NCI-H82 (cell line): ENCODE data around the gene MED29.

ENCODE experiments used
- DNase-seq: peaks from one replicate; lab custom pipeline; 2025; lab: John Stamatoyannopoulos, UW

The MED29 gene

DNA sequence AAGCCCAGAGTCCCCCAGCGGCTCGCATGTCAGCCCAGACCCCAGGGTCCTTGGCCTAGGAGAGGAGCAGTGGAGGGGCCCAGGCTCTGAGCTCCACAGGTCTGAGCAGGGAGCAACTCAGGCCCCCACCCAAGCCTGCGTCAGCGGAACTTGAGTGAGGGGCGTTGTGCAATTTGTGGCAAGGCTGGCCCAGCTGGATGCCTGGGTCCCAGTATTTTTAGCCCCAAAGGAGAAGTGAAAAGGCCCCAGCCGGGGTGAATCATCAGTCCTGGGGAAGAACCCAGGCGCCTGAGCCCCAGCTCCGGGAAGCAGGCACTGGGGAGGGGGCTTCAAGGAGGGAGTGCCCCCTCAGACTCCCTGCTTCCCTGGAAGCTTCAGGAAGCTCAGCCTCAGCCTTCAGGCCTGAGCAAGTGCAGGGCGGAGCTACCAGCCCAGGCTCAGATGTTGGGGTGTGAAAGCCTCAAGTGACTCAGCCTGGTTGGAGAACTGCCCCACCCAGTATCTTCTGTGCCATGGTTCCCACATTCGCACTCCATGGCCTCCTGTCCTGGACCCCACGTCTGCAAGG is 7.2 kb downstream of the MED29 start:
- DNase-seq: no peak

DNA sequence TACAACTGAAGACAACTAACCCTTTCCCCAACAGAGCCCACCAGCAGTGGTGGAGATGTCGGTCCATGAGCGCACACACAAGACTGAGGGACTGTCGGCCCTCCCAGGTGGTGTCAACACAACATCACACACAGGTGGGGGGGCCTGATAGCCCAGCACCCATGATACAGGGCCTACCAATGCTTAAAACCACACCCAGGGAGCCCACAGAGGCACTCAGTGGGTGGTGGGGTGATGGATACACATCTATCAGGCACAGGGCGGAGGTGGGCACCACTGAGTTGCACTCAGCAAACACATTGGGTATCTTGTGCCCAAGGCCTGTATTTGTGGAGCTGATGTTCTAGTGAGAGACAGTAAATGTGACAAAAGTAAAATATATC is 8.5 kb downstream of the MED29 start:
- no peak for DNase-seq

DNA sequence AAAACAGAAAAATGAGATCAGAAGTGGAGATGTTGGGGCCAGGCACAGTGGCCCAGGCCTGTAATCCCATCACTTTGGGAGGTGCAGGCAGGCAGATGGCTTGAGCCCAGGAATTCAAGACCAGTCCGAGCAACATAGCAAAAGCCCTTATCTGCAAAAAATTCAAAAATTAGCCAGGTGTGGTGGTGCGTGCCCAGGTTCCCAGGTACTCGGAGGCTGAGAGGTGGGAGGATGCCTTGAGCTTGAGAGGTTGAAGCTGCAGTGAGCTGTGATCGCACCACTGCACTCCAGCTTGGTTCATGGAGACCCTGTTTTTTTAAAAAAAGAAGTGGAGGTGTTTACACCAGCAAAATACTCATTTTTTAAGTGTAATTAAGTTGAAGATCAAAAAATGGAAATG is 8.9 kb downstream of the MED29 start:
- no peak for DNase-seq

DNA sequence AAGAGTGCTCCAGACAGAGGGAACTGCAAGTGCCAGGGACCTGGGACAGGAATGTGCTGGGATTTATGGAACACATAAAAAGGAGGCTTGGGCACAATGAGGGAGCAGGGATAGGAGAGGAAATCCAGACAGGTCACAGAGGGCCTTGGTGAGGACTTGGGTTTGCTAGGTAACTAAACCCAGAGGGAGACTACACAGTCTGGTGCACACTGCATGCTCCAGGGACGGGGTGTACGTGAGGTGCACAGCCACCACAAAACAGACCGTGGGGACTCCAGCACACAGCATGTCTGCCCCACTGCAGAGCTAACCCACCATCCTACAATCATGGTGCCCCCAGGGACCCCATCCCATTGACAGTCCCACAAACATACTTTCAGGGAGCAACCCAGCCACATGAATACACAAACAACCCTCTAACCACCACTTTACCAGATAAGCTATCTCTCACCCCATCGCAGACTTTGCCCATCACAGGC is 9.9 kb downstream of the MED29 start:
- DNase-seq: no peak

DNA sequence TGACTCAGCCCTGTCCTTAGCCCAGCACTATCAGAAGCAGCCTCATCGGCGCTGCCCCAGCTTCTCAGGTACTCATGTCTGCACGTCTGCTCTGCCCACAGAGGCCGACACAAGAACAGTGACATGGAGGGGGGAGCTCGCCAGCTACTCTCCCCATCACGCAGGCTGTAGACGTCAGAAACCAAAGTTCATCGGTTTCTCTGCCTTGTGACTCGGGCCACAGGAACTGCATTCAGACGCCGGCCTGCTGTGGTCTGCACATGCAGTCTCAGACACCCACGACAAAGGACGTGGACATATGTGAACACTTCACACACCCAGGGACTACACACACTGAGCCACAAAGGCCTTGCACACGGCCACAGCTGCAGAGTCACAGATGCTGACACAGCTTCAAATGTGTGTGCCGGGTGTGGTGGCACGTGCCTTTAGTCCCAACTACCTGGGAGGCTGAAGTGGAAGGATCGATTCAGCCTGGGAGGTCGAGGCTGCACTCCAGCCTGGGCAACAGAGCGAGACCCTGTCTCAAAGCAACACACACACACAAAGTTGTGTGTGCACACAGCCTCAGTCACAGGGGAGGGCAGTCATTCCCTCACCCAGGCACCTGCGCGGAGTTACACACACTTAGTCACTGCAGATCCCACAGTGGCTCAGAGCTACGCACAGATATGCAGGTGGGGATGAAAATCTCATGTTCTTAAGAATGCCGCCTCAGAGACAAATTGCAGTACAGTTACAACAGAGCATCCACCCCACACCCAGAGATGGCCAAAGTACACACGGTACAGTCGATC is 10.6 kb downstream of the MED29 start:
- DNase-seq: no peak

DNA sequence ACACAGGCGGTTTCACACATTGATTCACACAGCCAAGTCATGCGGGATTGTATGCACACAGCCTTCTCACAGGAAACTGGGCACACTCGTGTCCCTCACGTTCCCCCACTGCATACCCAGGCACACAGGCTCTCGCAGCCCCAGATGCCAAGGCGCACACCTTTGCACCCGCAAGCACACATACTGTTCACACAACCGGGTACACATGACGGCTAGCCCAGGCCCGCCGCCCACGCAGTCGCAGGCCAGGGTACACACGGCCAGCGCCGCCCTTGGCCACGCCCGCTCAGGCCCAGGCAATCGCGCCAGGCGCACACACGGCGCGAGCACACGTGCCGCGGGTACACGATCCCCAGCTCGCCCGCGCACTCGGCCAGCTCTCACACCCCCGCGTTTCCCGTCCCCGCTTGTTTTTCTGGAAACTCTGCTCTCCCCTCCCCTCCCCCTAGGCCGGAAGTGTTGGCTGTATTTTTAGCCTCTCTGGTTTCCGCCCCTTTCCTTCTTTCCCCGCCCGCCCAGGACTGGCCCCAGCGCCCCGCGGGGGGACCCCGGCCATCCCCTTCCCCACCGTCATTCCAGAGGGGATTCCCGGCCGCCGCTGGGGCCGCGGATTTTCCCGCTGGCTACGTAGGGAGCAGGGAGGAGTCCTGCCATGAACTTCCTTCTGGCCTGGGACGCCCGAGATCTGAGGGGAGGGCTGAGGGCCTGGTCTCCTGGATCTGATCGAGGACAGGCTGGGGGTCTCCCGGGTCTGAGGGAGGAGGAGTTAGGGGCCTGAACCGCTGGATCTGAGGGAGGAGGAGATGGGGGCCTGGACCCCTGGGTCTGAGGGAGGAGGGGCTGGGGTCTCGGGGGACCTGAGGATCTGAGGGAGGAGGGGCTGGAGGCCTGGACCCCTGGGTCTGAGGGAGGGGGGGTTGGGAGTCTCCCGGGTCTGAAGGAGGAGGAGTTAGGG is 11.4 kb downstream of the MED29 start:
- DNase-seq: peak; percentile 82

DNA sequence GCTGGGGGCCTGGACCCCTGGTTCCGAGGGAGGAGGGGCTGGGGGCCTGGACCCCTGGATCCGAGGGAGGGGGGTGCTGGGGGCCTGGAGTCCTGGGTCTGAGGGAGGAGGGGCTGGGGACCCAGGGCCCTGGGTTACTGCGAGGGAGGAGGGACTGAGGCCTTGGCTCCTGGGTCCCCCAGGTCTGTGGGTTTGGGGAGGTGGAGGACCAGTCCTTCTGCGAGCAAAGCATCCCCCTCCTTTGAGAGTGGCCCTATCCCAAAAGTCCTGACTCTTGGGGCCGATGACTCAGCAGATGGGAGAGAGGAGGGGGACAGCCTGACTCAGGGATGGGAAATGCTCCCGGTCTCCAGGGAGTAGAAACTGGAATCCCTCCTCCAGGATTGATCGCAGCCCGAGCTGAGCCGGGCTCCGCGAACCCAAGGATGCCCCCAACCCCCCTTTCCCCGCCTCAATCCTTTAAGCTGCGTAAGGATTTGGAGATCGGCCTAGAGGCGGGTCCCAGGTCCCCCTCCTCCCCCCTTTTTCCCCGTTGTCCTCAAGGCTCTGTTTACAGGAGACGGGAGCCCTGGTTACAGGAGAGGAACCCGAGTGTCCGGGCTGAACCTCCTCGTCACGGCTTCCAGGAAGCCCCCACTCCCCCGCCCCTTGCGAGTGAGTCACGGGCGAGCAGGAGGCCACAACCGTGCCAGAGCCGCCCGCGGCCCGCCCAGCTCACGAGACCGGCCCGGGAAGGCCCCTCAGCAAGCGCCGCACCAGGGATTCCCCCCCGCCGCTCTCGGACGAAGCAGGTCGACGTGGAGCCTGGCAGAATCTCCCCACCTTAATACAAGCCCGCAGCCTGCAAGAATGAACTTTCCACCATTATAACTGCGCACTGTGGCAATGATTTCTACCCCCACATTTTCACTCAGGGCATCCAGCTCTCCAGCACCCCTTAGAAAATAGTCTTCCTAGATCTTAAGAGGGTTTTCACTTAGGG is 12.4 kb downstream of the MED29 start:
- peak; percentile 99 for DNase-seq

DNA sequence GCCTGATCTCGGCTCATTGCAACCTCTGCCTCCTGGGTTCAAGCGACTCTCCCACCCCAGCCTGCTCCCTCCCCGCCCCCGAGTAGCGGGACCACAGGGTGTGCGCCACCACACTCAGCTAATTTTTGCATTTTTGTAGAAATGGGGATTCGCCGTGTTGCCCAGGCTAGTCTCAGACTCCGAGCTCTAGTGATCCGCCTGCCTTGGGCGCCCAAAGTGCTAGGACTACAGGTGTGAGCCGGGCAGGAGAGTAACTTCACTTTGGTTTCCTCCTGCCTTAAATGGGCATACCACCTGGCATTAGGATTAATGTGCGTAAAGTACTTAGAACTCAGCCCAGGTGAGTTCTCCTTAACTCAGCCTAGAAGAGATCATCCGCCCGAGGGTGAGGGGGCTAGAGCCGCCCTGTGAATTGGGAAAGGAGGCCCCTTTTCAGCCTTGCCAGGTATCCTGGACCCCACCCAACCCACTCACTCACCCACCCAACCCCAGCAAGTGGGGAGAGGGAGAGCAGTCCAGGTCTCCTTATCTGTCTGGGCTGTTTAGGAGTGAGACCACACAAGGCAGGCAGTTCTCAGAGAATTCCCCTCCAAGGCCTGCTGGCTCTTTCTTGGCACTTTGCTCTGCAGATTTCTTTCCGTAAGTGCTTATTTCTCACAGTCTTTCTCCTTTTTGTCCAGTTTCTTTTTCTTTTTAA is 14.2 kb downstream of the MED29 start:
- no peak for DNase-seq

DNA sequence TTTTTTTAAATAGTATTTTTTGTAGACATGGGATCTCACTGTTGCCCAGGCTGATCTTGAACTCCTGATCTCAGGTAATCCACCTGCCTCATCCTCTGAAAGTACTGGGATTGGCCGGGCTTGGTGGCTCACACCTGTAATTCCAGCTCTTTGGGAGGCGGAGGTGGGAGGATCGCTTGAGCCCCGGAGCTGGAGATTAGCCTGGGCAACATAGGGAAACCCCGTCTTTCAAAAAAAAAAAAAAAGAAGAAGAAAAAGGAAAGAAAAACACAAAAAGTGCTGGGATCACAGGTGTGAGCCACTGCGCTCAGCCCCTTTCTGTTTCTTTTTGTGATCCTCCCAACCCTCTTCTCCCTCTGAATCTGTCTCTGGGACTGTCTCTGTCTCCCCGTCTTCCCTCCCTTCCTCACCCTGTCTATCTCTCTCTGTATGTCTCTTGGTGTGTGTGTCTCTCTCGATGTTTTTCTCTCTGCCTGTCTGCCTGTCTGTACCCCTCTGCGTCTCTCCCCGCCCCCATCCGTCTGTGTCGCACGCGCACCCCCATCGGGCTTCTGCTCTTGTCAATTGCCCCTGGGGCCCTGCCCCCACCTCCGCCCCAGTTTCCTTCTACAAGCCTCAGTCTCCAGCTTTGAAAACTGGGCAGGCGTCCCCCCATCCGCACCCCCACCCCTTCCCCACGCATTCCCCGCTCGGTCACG is 14.9 kb downstream of the MED29 start:
- peak; percentile 66 for DNase-seq

DNA sequence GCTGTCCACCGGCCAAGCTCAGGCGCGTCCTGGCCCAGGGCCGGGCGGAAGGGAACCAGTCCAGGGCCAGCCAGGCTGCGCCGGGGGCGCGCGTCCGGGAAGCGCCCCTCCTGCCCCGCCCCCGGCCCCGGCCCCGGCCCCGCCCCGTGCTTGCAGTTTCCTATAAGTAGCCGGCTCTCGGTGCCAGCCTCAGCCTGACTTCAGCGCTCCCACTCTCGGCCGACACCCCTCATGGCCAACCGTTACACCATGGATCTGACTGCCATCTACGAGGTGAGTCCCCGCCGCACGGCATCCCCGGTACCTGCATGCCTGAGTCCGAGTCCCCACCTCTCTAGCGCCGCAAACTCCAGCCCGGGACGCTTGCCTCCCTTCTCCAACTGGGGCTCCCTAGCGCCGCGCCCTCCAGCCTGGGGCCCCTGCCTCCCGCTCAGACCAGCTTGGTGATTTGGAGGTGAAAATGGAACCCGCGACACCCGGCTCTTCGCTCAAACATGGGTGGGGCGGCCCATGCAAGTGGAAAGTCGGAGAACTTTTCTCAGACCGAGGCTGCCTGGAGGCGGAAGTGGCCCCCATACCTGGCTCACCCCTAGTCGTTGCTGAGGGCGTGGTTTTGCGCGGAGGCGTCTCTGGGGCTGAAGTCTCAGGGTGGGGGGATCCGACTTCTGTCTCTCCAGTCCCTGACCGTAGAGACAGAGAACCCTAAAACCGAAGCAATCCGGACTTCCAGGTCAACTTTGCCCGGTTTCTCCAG is 15.7 kb downstream of the MED29 start, which contains the start of gene ZFP36:
Gene ZFP36 (plus strand): TSS at position 192 of the 754 bp plus-strand sequence. CDS start 58 bp downstream, at position 250.
- DNase-seq: peak; percentile 77

DNA sequence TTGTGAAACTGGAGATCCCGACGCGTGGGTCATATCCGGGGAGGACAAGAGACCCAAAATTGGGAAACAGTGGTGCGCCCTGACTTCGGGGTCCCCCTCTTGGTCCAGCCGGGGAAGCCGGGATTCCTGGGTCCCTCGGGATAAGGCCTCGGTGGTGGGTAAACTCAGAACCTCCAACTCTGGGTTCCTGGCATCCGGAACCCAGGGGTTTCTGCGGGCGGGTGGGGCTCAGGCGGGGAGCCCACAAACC is 16.2 kb downstream of the MED29 start:
- no peak for DNase-seq

DNA sequence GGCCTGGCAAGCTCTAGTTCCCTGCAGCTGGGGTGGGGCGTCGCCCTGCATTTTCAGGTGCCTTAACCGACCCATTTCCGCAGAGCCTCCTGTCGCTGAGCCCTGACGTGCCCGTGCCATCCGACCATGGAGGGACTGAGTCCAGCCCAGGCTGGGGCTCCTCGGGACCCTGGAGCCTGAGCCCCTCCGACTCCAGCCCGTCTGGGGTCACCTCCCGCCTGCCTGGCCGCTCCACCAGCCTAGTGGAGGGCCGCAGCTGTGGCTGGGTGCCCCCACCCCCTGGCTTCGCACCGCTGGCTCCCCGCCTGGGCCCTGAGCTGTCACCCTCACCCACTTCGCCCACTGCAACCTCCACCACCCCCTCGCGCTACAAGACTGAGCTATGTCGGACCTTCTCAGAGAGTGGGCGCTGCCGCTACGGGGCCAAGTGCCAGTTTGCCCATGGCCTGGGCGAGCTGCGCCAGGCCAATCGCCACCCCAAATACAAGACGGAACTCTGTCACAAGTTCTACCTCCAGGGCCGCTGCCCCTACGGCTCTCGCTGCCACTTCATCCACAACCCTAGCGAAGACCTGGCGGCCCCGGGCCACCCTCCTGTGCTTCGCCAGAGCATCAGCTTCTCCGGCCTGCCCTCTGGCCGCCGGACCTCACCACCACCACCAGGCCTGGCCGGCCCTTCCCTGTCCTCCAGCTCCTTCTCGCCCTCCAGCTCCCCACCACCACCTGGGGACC is 16.6 kb downstream of the MED29 start:
- no peak for DNase-seq

DNA sequence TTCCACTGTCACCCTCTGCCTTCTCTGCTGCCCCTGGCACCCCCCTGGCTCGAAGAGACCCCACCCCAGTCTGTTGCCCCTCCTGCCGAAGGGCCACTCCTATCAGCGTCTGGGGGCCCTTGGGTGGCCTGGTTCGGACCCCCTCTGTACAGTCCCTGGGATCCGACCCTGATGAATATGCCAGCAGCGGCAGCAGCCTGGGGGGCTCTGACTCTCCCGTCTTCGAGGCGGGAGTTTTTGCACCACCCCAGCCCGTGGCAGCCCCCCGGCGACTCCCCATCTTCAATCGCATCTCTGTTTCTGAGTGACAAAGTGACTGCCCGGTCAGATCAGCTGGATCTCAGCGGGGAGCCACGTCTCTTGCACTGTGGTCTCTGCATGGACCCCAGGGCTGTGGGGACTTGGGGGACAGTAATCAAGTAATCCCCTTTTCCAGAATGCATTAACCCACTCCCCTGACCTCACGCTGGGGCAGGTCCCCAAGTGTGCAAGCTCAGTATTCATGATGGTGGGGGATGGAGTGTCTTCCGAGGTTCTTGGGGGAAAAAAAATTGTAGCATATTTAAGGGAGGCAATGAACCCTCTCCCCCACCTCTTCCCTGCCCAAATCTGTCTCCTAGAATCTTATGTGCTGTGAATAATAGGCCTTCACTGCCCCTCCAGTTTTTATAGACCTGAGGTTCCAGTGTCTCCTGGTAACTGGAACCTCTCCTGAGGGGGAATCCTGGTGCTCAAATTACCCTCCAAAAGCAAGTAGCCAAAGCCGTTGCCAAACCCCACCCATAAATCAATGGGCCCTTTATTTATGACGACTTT is 17.4 kb downstream of the MED29 start:
- no peak for DNase-seq

DNA sequence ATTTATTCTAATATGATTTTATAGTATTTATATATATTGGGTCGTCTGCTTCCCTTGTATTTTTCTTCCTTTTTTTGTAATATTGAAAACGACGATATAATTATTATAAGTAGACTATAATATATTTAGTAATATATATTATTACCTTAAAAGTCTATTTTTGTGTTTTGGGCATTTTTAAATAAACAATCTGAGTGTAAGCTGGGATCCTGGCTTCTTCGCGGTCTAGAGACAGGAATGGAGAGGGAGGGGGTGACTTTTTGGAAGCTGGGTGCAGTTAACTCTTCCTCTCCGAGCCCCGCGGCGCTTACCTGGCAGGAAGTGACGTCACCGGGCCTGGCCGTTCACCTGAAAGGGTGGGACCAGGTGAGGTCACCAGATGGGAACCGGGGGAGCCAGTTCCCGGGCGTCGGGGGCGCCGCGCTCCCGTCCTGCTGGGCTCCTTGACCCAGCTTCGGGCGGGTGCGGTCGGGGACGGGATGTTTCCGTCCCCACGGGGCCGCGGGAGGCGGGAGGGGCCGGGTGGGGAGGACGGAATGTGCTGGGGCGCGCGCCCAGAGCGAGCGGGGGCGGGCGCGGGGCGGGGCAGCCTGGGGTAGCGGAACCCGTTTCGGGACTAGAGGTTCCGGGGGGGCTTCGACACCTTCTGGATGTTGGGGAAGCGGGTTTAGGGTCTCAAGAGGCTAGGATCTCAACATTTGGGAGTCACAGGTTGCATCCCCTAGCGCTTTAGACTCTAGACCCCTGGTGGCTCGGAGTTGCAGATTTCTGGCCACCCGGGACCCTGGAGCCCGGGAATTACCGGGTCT is 18.2 kb downstream of the MED29 start:
- DNase-seq: peak; percentile 70

DNA sequence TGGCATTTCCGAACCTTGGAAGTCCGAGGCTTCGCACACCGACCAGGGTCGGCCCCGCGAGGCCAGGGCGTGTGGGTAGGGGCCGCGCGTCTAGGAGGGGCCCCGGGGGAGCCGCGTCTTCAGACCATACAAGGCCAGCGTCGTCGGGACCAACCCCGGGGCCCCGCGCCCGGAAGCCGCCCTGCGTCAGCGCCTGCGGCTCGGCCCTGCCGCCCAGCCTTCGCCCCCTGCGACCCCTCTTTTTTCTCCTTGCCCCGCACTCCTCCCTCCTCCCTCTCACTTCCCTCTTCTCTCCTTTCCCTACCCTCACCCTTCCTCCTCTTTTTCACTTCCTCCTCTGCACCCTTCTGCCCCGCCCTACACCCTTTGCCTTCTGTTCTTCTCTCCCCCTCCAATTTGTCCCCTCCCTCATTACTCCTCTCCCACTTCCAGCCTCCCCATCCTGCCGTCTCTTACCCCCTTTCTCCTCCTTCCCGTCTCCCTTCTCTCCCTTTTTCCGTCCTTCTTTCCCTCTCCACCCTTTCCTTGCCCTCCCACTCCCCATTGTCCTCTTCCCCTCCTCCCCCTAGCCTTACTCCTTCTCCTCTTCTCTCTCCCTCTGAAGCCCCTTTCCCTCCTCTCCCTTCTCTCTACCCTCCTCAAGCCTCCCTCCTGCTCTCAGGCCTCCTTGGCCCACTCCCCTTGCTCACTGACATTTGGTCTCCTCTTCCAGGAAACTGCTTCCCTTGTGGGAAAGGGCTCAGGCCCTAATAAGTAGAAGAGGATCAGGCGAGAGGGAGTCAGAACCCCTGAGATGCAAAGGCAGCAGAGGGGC is 19.0 kb downstream of the MED29 start:
- DNase-seq: peak; percentile 73

DNA sequence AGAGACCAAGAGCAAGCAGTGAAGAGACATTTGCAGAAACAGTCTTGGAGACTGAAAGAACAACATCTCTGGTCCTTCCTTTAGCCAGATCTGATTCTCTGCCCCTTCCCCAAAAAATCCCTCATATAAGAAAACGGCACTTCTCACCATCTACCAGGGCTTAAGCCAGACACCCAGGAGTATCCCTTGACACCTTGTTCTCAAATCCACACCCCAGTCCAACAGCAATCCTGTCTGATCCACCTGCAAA is 19.6 kb downstream of the MED29 start:
- no peak for DNase-seq
